Neural cell (in vitro differentiated cells): ENCODE data around the gene PACSIN2.

ENCODE experiments used
- CTCF ChIP-seq: fragments of 450-650 bp; IDR thresholded peaks from 2 replicates; pipeline ENCODE4 v1.5.1; 2014; ENCODE audit warnings: antibody characterized with exemption, mild to moderate bottlenecking, moderate library complexity; ENCODE audit not compliant: poor library complexity, severe bottlenecking
- EP300 ChIP-seq: fragments of 450-650 bp; conservative IDR thresholded peaks from 2 replicates; pipeline ENCODE4 v1.6.1; 2014; ENCODE audit warnings: antibody characterized with exemption, mild to moderate bottlenecking, moderate library complexity; ENCODE audit not compliant: poor library complexity, severe bottlenecking
- SMC3 ChIP-seq: fragments of 450-650 bp; conservative IDR thresholded peaks from 2 replicates; pipeline ENCODE4 v1.6.1; 2014; ENCODE audit warnings: antibody characterized with exemption, mild to moderate bottlenecking, moderate library complexity; ENCODE audit not compliant: poor library complexity

GRCh38 chr22:42904050-42904449 is 110.9 kb downstream of the PACSIN2 start:
- TF ChIP-seq SMC3 (no peak), EP300 (no peak), CTCF (no peak)
